Prostate gland (tissue), 2 donors: ENCODE measurements around the gene KCNK5.

Experiments used
- POLR2AphosphoS5 ChIP-seq: sonication (generic); formaldehyde crosslinking; IDR thresholded peaks from one replicate; pipeline ENCODE4 v1.6.1; 2017; ENCODE audit warnings: antibody characterized with exemption
- TF ChIP-seq, protein P1 (sequence below), 4 experiments: fragments of 200-600 bp in 2 of 4; fragments of 450-650 bp in 2 of 4; sonication (generic) in 2 of 4; IDR thresholded peaks; 1 replicate in 3 of 4; 2 replicates in 1 of 4; pipeline ENCODE4 v1.5.1; 2016 to 2019; ENCODE audit warnings: antibody characterized with exemption in 4 of 4, mild to moderate bottlenecking in 2 of 4, moderate library complexity in 2 of 4

DNA sequence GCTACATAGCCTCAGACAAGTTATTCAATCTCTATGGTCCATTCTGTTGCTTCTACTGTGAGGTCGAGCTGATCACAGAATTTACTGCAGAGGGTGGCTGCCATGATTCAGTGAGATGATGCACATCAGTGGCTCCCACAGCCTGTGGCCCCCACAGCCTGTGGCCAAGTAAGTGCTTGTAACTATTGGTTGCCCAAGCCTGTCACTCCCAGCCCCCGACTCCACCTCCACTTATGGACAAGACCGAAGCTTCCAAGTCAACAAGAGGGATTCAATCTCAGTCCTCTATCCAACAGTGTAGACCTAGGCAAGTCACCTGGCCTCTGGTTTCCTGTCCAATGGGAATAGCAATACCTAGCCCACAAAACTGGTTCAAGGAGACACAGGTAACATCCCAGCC, 8.2 kb downstream of the KCNK5 start:
- TF ChIP-seq, protein P1, sequence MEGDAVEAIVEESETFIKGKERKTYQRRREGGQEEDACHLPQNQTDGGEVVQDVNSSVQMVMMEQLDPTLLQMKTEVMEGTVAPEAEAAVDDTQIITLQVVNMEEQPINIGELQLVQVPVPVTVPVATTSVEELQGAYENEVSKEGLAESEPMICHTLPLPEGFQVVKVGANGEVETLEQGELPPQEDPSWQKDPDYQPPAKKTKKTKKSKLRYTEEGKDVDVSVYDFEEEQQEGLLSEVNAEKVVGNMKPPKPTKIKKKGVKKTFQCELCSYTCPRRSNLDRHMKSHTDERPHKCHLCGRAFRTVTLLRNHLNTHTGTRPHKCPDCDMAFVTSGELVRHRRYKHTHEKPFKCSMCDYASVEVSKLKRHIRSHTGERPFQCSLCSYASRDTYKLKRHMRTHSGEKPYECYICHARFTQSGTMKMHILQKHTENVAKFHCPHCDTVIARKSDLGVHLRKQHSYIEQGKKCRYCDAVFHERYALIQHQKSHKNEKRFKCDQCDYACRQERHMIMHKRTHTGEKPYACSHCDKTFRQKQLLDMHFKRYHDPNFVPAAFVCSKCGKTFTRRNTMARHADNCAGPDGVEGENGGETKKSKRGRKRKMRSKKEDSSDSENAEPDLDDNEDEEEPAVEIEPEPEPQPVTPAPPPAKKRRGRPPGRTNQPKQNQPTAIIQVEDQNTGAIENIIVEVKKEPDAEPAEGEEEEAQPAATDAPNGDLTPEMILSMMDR (IDR thresholded peaks at IDR 0.05) = no peak
- TF ChIP-seq POLR2AphosphoS5 = no peak
